Measurements from ENCODE around the gene PEX1.
A peak's percentile ranks its signal among the peaks of the same experiment; 100 is the strongest.
"Not testable (repeated sequence)": the region's sequence is repeated elsewhere in the genome, so short reads cannot be mapped to it uniquely, and the experiment has no call there.

The PEX1 gene

GRCh38 chr7:92503767-92504166 lies 24.6 kb downstream of the PEX1 start:
- DNase-seq: no peak

- no peak for DNase-seq
Measured at GRCh38 chr7:92498557-92498956, 29.8 kb downstream of the PEX1 start.

GRCh38 chr7:92496876-92497275 lies 31.4 kb downstream of the PEX1 start:
- DNase-seq: no peak

GRCh38 chr7:92489634-92490033 lies 38.7 kb downstream of the PEX1 start:
- no peak for DNase-seq

- DNase-seq: no peak
Measured at GRCh38 chr7:92487804-92488203, 40.5 kb downstream of the PEX1 start.

- no peak for DNase-seq
Measured at GRCh38 chr7:92485974-92486373, 42.3 kb downstream of the PEX1 start.

GRCh38 chr7:92485267-92485892 lies 42.9 kb downstream of the PEX1 start:
- DNase-seq: no peak

GRCh38 chr7:92484226-92484625 lies 44.1 kb downstream of the PEX1 start:
- DNase-seq: not testable (repeated sequence)

GRCh38 chr7:92483624-92484023 lies 44.7 kb downstream of the PEX1 start:
- not testable (repeated sequence) for DNase-seq

- DNase-seq: not testable (repeated sequence)
Measured at GRCh38 chr7:92479146-92479545, 49.2 kb downstream of the PEX1 start.

- DNase-seq: no peak
Measured at GRCh38 chr7:92478711-92479110, 49.6 kb downstream of the PEX1 start.

- no peak for DNase-seq
Measured at GRCh38 chr7:92478095-92478494, 50.2 kb downstream of the PEX1 start.

GRCh38 chr7:92477681-92478080 lies 50.6 kb downstream of the PEX1 start, which contains the start of gene ERVW-1:
TSS of gene ERVW-1 (minus strand) at chr7:92477946. CDS start at chr7:92470381, 7,565 bp downstream.
- DNase-seq: not testable (repeated sequence)

- not testable (repeated sequence) for DNase-seq
Measured at GRCh38 chr7:92475851-92476590, 52.3 kb downstream of the PEX1 start.

- DNase-seq: not testable (repeated sequence)
Measured at GRCh38 chr7:92475261-92475770, 53.0 kb downstream of the PEX1 start.

- not testable (repeated sequence) for DNase-seq
Measured at GRCh38 chr7:92473989-92474388, 54.3 kb downstream of the PEX1 start.

- DNase-seq: not testable (repeated sequence)
Measured at GRCh38 chr7:92468589-92468988, 59.7 kb downstream of the PEX1 start.

- DNase-seq: no peak
Measured at GRCh38 chr7:92466682-92467081, 61.6 kb downstream of the PEX1 start.

- DNase-seq: no peak
Measured at GRCh38 chr7:92464515-92464914, 63.8 kb downstream of the PEX1 start.

GRCh38 chr7:92462560-92462959 lies 65.8 kb downstream of the PEX1 start:
- DNase-seq: no peak

GRCh38 chr7:92461027-92462003 lies 67.0 kb downstream of the PEX1 start:
- peak; percentile 20 for DNase-seq

GRCh38 chr7:92460510-92460909 lies 67.8 kb downstream of the PEX1 start:
- no peak for DNase-seq

GRCh38 chr7:92460109-92460508 lies 68.2 kb downstream of the PEX1 start:
- DNase-seq: no peak

Data from activated naive CD4-positive, alpha-beta T cell treated with anti-CD3 and anti-CD28 coated beads, Interleukin-2, amount 50 U/mL, for 16 hours (primary cell).